ENCODE measurements around the gene NPAS3.

Gene NPAS3

GRCh38 chr14:33352821-33353220 is 414.1 kb downstream of the NPAS3 start:
- peaks cover 5% of the 10 kb centered on the region for H3K27me3 ChIP-seq (ENCODE audit: insufficient read depth, low read length, poor library complexity)
- DNase-seq (no peak), ATAC-seq (ENCODE audit: insufficient read depth, low read depth) (no peak)
- no peak overlapping the region for H3K4me2 ChIP-seq (ENCODE audit: insufficient read depth, low read length)
- H3K27ac ChIP-seq (ENCODE audit: low read length), result no peak overlapping the region
- no peak overlapping the region for H3K9ac ChIP-seq (ENCODE audit: low read depth, low read length)
- H3K36me3 ChIP-seq (ENCODE audit: insufficient read depth, low read length), result no peaks in the 10 kb centered on the region
- no peak overlapping the region for H2AFZ ChIP-seq (ENCODE audit: low read depth, low read length)
- no peak overlapping the region for H3K4me3 ChIP-seq (ENCODE audit: low read depth in 1 of 2, low read length in 2 of 2)
- H3K4me1 ChIP-seq (ENCODE audit: insufficient read depth, low read length), result no peaks in the 10 kb centered on the region
- no peak for TF ChIP-seq CTCF (IDR thresholded peaks at IDR 0.05; ENCODE audit: borderline replicate concordance, extremely low read depth, low read length, poor library complexity, severe bottlenecking)
- TF ChIP-seq EZH2 (IDR thresholded peaks at IDR 0.05; ENCODE audit: borderline replicate concordance, low read depth, low read length, severe bottlenecking), result no peak
- no peaks in the 10 kb centered on the region for H4K20me1 ChIP-seq (ENCODE audit: insufficient read depth, low read length)
- H3K79me2 ChIP-seq (ENCODE audit: insufficient read depth, low read length), result no peaks in the 10 kb centered on the region
- H3K9me3 ChIP-seq (ENCODE audit: insufficient read depth, low read length, severe bottlenecking), result no peaks in the 10 kb centered on the region

- Histone ChIP-seq H3K27ac (ENCODE audit: low read length) (no peak overlapping the region), H3K4me2 (ENCODE audit: insufficient read depth, low read length) (no peak overlapping the region), H2AFZ (ENCODE audit: low read depth, low read length) (no peak overlapping the region), H3K36me3 (ENCODE audit: insufficient read depth, low read length) (no peaks in the 10 kb centered on the region), H4K20me1 (ENCODE audit: insufficient read depth, low read length) (no peaks in the 10 kb centered on the region), H3K9ac (ENCODE audit: low read depth, low read length) (no peak overlapping the region), H3K4me3 (ENCODE audit: low read depth in 1 of 2, low read length in 2 of 2) (no peak overlapping the region), H3K79me2 (ENCODE audit: insufficient read depth, low read length) (no peaks in the 10 kb centered on the region), H3K9me3 (ENCODE audit: insufficient read depth, low read length, severe bottlenecking) (no peaks in the 10 kb centered on the region), H3K27me3 (ENCODE audit: insufficient read depth, low read length, poor library complexity) (no peaks in the 10 kb centered on the region), H3K4me1 (ENCODE audit: insufficient read depth, low read length) (no peaks in the 10 kb centered on the region)
- no peak for DNase-seq
- TF ChIP-seq EZH2 (IDR thresholded peaks at IDR 0.05; ENCODE audit: borderline replicate concordance, low read depth, low read length, severe bottlenecking) (no peak), CTCF (IDR thresholded peaks at IDR 0.05; ENCODE audit: borderline replicate concordance, extremely low read depth, low read length, poor library complexity, severe bottlenecking) (no peak)
- no peak for ATAC-seq (ENCODE audit: insufficient read depth, low read depth)
These were observed 417.5 kb downstream of the NPAS3 start for GRCh38 chr14:33356181-33356580.

GRCh38 chr14:33357225-33358010 is 418.7 kb downstream of the NPAS3 start:
- no peaks in the 10 kb centered on the region for H3K79me2 ChIP-seq (ENCODE audit: insufficient read depth, low read length)
- H3K9ac ChIP-seq (ENCODE audit: low read depth, low read length), result no peak overlapping the region
- H3K27ac ChIP-seq (ENCODE audit: low read length), result no peak overlapping the region
- H3K4me1 ChIP-seq (ENCODE audit: insufficient read depth, low read length), result no peaks in the 10 kb centered on the region
- no peaks in the 10 kb centered on the region for H3K9me3 ChIP-seq (ENCODE audit: insufficient read depth, low read length, severe bottlenecking)
- H2AFZ ChIP-seq (ENCODE audit: low read depth, low read length), result no peak overlapping the region
- ATAC-seq (ENCODE audit: insufficient read depth, low read depth) (no peak), DNase-seq (no peak)
- H3K36me3 ChIP-seq (ENCODE audit: insufficient read depth, low read length), result no peaks in the 10 kb centered on the region
- TF ChIP-seq CTCF (IDR thresholded peaks at IDR 0.05; ENCODE audit: borderline replicate concordance, extremely low read depth, low read length, poor library complexity, severe bottlenecking), result no peak
- TF ChIP-seq EZH2 (IDR thresholded peaks at IDR 0.05; ENCODE audit: borderline replicate concordance, low read depth, low read length, severe bottlenecking), result no peak
- H4K20me1 ChIP-seq (ENCODE audit: insufficient read depth, low read length), result no peaks in the 10 kb centered on the region
- H3K27me3 ChIP-seq (ENCODE audit: insufficient read depth, low read length, poor library complexity), result no peaks in the 10 kb centered on the region
- no peak overlapping the region for H3K4me2 ChIP-seq (ENCODE audit: insufficient read depth, low read length)
- no peak overlapping the region for H3K4me3 ChIP-seq (ENCODE audit: low read depth in 1 of 2, low read length in 2 of 2)

Measured in DND-41 (cell line).